Muscle layer of duodenum (tissue), 2 donors: ENCODE results near the gene CEP85.
"Not testable (repeated sequence)": the region's sequence is repeated elsewhere in the genome, so short reads cannot be mapped to it uniquely, and the experiment has no call there.

Experiments
- H3K27ac ChIP-seq: one replicate; pipeline ENCODE4 v1.7.0; 2013; ENCODE audit warnings: mild to moderate bottlenecking, low read length
- H3K27me3 ChIP-seq: one replicate; pipeline ENCODE4 v1.7.0; 2013; ENCODE audit warnings: low read depth, mild to moderate bottlenecking, control low read depth, low read length
- H3K36me3 ChIP-seq, 2 donors: one replicate each; pipeline ENCODE4 v1.7.0; 2013; ENCODE audit warnings: low read length in 2 of 2, control low read depth in 1 of 2, mild to moderate bottlenecking in 1 of 2; ENCODE audit not compliant: insufficient read depth in 2 of 2, control insufficient read depth in 1 of 2
- H3K4me1 ChIP-seq, 2 donors: one replicate each; pipeline ENCODE4 v1.7.0; 2013; ENCODE audit warnings: low read length in 2 of 2, mild to moderate bottlenecking in 2 of 2, control low read depth in 1 of 2, moderate library complexity in 1 of 2; ENCODE audit not compliant: insufficient read depth in 2 of 2, control insufficient read depth in 1 of 2
- H3K4me3 ChIP-seq, 2 donors: one replicate each; pipeline ENCODE4 v1.7.0; 2013; ENCODE audit warnings: low read length in 2 of 2, low read depth in 1 of 2, mild to moderate bottlenecking in 1 of 2
- H3K9me3 ChIP-seq, 2 donors: one replicate each; pipeline ENCODE4 v1.7.0; 2013; ENCODE audit warnings: low read length in 2 of 2, control low read depth in 1 of 2, mild to moderate bottlenecking in 1 of 2; ENCODE audit not compliant: control insufficient read depth in 1 of 2
- donor health status: healthy.

The CEP85 gene

DNA sequence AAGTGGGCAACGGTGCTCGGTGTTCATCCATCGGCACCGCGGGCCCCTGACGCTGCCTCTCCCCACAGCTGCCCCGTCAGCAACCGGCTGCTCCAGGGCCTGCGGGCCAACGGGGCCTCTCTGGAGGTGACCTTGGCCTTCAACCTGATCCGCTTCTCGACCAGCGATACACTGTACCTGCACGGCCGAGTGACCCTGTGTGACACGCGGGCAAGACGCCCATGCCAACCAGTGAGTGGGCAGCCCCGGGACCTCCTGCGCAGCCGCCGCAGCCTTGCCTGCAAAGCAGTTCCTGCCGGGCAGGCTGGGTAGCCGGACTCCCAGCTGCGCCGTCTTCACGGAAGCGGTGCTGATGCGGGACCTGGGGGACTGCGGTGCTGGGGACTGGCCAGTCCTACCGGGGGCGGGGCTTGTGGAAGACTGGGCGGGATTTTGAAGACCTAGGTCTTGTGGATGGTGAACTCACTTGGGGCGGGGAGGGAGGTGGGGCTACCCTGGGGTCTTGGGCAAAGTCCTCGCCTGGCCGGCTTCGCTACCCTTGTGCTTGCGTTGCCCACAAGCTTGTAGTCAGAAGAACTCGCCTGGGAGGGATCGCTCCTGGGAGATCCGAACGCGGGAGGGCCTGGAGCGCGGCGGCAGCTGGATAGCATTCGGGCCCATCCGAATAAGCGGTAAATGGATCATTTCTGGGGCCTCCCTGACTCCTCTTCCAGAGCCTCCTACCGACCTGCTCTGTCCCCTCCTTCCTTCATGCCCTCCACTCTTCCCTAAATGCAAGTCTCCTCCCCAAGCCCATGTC is 8.8 kb upstream of the CEP85 start:
- Histone ChIP-seq H3K4me1 (peaks cover 3 to 12% of the 10 kb centered on the region in 2 donors), H3K27me3 (no peaks in the 10 kb centered on the region), H3K4me3 (peak overlapping the region; percentile 56 to 62), H3K27ac (no peak overlapping the region), H3K36me3 (no peaks in the 10 kb centered on the region), H3K9me3 (no peaks in the 10 kb centered on the region)

DNA sequence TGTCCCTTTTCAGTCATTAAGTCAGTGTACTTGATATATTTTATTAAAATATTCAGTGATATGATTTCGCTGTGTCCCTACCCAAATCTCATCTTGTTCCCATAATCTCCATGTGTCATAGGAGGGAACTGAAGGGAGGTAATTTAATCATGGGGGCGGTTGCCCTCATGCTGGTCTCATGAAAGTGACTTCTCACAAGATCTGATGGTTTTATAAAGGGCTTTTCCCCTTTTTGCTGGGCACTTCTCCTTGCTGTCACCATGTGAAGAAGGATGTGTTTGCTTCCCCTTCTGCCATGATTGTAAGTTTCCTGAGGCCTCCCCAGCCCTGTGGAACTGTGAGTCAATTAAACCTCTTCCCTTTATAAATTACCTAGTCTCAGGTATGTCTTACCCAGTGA is 3.3 kb upstream of the CEP85 start:
- not testable (repeated sequence) for H3K27me3 ChIP-seq, H3K9me3 ChIP-seq, H3K4me1 ChIP-seq, H3K36me3 ChIP-seq, H3K27ac ChIP-seq, H3K4me3 ChIP-seq

DNA sequence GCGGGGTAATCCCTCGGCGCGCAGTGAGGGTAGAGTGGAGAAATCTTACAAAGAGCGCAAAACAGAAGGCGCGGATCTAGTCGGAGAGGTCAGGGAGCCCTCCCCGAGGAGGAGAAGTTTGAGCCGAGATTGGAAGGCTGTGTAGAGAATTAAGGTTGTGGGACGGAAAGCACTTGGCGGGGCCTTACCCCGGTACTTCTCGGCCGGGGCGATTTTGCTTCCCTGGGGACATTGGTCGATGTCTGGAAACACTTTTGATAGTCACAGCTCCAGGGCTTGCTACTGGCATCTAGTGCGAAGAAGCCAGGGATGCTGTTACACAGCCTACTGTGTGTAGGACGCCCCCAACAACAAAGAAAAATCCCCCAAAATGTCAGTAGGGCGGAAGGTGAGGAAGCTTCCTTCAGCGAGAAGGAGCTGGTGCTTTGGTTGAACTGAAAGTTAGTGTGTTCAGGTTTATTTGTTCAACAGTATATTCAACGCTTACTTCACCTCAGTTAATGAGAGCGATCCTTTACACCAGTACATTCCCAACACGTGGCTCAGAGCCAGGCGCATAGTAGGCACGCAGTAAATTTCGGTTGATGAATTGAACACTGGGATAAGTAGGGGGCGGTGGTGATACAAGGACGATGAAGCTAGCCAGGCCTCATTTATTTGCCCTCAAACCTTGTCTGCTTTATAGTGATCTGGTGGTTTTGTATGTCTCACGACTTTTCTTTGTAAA is 807 bp downstream of the CEP85 start:
- Histone ChIP-seq H3K27me3 (no peaks in the 10 kb centered on the region), H3K4me1 (peaks cover 4 to 5% of the 10 kb centered on the region in 2 donors)

DNA sequence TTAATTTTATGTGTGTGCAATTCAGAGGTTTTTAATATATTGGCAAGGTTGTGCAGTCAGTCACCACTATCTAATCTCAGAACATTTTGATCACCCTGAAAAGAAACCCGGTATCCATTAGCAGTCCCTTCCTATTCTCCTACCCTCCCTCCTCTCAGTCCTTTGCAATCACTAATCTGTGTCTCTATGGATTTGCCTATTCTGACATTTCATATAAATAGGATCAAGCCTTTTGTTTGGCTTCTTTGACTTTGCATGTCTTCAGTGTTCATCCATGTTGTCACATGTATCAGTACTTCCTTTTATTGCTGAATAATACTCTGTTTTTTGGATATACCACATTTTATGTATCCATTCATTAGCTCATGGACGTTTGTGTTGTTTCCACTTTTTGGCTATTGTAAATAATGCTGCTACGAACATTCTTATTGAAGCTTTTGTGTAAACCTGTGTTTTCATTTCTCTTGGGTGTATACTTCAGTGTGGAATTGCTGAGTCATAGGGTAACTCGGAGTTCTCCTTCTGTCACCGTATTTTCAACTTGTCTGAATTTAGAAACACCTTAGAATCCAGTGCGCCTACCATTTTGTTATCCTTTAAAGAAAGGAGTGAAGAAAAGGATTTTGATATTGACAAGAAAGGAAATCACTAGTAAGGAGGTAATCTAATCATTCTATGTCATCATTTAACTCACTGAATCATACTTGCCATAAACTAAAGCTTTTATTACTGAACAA is 3.4 kb downstream of the CEP85 start:
- no peaks in the 10 kb centered on the region for H3K27me3 ChIP-seq
- no peak overlapping the region for H3K27ac ChIP-seq
- H3K36me3 ChIP-seq: no peaks in the 10 kb centered on the region
- no peak overlapping the region for H3K4me3 ChIP-seq
- no peaks in the 10 kb centered on the region for H3K9me3 ChIP-seq
- peaks cover 4 to 5% of the 10 kb centered on the region in 2 donors for H3K4me1 ChIP-seq

More for the DNA sequence above, 807 bp downstream of the CEP85 start:
- peak overlapping the region; percentile 79 to 89 for H3K4me3 ChIP-seq
- H3K27ac ChIP-seq: peak overlapping the region; percentile 93
- H3K36me3 ChIP-seq: no peaks in the 10 kb centered on the region
- no peaks in the 10 kb centered on the region for H3K9me3 ChIP-seq

DNA sequence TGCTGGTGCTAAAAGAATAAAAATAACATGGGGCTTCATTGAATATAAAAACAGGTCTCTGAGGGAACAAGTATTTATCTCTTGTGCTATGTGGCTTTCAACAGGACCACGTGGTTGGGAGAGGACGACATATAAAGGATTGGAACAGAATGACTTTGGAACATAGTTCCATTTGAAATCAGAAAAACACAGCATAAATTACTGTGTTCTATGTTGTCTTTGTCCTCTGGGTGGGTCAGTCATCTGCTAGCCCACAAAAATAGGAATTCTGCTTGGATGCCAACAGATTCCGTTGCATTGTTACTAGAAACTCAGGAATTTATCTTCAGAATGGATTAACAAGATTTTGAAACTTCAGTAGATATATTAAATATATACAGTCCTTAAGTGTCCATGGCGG is 5.9 kb downstream of the CEP85 start:
- Histone ChIP-seq H3K4me3 (no peak overlapping the region), H3K4me1 (peaks cover 0 to 4% of the 10 kb centered on the region in 2 donors), H3K27me3 (no peaks in the 10 kb centered on the region), H3K27ac (no peak overlapping the region), H3K36me3 (no peaks in the 10 kb centered on the region), H3K9me3 (no peaks in the 10 kb centered on the region)

DNA sequence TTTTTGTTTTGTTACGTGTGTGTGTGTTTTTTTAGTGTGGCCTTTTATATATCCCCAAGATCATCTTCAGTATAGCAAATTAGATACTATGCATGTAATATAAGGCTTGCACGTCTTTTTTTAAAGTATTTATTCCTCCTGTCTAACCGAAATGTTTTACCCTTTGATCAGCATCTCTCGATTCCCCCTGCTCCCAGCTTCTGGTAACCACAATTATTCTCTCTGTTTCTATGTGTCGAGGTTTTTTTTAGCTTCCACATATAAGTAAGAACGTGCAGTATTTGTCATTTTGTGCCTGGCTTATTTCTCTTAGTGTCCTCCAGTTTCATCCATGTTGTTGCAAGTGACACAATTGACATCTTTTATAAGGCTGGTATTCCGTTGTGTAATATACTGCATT is 18.7 kb downstream of the CEP85 start:
- H3K9me3 ChIP-seq: no peaks in the 10 kb centered on the region
- peaks cover 15 to 21% of the 10 kb centered on the region in 2 donors for H3K36me3 ChIP-seq
- no peaks in the 10 kb centered on the region for H3K4me1 ChIP-seq
- no peak overlapping the region for H3K27ac ChIP-seq
- no peaks in the 10 kb centered on the region for H3K27me3 ChIP-seq
- no peak overlapping the region for H3K4me3 ChIP-seq

DNA sequence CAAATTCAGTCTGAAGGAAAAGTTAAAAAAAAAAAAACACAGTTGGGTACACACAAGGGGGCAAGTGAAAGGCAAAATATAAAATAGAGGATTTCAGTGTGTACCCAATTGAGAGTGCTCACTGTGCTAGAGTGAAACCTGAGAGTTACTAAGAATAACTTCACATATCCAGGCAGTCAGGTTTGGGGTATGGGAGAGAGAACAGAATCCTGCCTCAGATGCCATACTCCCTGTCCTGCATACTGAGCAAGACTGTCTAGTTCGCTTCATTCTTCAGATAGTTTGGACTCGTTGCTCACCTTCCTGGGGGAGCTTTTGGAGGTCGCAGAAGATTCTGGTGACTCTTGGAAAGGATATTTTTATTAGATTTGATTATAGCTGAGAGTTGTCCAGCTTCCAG is 20.4 kb downstream of the CEP85 start:
- Histone ChIP-seq H3K27ac (no peak overlapping the region), H3K4me1 (no peaks in the 10 kb centered on the region), H3K27me3 (no peaks in the 10 kb centered on the region), H3K9me3 (no peaks in the 10 kb centered on the region), H3K36me3 (peaks cover 22 to 34% of the 10 kb centered on the region in 2 donors), H3K4me3 (no peak overlapping the region)

DNA sequence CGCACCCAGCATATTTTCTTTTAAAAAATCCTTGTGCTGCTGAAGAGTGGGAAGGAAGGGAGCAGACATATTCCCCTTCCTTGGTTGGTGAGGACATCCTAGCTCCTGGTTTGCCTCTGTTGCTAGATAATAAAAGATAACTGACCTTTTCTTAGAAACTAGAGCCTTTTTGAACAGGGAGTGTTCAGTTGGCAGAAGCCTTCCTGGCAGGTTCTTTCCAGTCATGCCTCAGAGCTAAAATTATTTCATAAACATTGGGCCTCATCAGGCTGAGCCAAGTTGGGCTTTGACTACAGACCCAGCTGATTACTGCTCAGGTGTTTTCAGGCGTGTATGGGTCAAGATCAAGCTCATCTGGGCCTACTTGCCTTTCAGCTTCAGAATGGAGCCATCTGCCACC is 23.2 kb downstream of the CEP85 start:
- Histone ChIP-seq H3K27ac (no peak overlapping the region), H3K4me1 (no peaks in the 10 kb centered on the region), H3K36me3 (peaks cover 25 to 36% of the 10 kb centered on the region in 2 donors), H3K9me3 (no peaks in the 10 kb centered on the region), H3K27me3 (no peaks in the 10 kb centered on the region), H3K4me3 (no peak overlapping the region)

DNA sequence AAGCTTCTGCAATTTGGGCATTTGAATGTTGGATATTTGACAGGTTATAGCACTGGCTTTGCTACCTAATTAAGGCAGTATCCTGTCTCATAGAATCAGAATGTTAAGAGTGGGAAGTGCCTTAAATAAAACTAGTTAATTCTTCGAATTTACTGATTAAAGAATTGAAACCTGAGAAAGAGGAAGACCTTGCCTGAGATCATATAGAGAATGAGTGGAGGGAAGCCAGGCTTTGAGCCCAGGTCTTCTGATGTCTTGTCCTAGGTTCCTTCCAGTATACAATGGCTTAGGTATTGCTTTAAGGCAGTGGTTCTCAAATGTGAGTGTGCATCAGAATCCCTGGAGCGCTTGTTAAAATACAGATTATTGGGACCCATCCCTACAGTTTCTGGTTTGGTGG is 25.0 kb downstream of the CEP85 start:
- H3K36me3 ChIP-seq: peaks cover 31 to 36% of the 10 kb centered on the region in 2 donors
- H3K9me3 ChIP-seq: no peaks in the 10 kb centered on the region
- no peak overlapping the region for H3K27ac ChIP-seq
- H3K4me1 ChIP-seq: no peaks in the 10 kb centered on the region
- H3K4me3 ChIP-seq: no peak overlapping the region
- no peaks in the 10 kb centered on the region for H3K27me3 ChIP-seq

DNA sequence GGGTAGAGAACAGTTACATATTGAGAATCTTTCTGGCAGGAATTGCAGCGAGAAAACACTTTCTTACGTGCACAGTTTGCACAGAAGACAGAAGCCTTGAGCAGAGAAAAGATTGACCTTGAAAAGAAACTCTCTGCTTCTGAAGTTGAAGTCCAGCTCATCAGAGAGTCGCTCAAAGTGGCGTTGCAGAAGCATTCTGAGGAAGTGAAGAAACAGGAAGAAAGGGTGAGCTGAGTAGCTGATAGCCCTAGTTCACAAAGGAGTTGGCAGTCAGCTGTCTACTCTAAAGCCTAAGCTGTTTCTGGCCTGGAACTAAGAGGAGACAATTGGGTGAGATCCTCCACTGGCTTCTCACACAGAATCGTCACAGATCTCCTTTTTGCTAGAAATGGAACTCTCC is 25.6 kb downstream of the CEP85 start:
- Histone ChIP-seq H3K4me1 (no peaks in the 10 kb centered on the region), H3K36me3 (peaks cover 31 to 36% of the 10 kb centered on the region in 2 donors), H3K27me3 (no peaks in the 10 kb centered on the region), H3K4me3 (no peak overlapping the region), H3K9me3 (no peaks in the 10 kb centered on the region), H3K27ac (no peak overlapping the region)

DNA sequence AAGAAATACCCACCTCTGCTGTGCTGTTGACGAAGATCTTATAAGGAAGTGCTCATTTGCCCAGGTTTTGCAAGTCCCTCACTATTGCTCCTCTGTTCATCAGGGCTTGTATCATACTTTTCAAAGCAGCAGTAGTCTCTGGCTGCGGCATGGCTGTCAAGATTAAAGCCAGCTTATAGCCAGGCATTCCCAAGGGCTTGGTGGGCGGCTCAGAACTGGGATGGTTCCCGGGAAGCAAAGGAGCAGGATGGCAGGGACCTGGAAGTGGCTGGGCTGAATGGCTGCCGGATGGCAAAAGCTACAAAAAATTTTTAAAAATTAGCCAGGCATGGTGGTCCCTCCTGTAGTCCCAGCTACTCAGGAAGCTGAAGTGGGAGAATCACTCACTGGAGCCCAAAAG is 29.2 kb downstream of the CEP85 start:
- no peak overlapping the region for H3K4me3 ChIP-seq
- H3K27me3 ChIP-seq: no peaks in the 10 kb centered on the region
- H3K27ac ChIP-seq: no peak overlapping the region
- peaks cover 11 to 21% of the 10 kb centered on the region in 2 donors for H3K36me3 ChIP-seq
- no peaks in the 10 kb centered on the region for H3K9me3 ChIP-seq
- no peaks in the 10 kb centered on the region for H3K4me1 ChIP-seq
